HG02678 (cell line): Measurements from ENCODE around the gene LRP5.
A peak's percentile ranks its signal among the peaks of the same experiment; 100 is the strongest.
"Not testable (repeated sequence)": the region's sequence is repeated elsewhere in the genome, so short reads cannot be mapped to it uniquely, and the experiment has no call there.

ENCODE experiments used
- ATAC-seq: cut with Tn5 transposase; IDR thresholded peaks from one replicate; pipeline ENCODE4 v1.9.1; 2021; ENCODE audit warnings: mild to moderate bottlenecking, moderate library complexity; ENCODE audit not compliant: unreplicated experiment

Gene LRP5

DNA sequence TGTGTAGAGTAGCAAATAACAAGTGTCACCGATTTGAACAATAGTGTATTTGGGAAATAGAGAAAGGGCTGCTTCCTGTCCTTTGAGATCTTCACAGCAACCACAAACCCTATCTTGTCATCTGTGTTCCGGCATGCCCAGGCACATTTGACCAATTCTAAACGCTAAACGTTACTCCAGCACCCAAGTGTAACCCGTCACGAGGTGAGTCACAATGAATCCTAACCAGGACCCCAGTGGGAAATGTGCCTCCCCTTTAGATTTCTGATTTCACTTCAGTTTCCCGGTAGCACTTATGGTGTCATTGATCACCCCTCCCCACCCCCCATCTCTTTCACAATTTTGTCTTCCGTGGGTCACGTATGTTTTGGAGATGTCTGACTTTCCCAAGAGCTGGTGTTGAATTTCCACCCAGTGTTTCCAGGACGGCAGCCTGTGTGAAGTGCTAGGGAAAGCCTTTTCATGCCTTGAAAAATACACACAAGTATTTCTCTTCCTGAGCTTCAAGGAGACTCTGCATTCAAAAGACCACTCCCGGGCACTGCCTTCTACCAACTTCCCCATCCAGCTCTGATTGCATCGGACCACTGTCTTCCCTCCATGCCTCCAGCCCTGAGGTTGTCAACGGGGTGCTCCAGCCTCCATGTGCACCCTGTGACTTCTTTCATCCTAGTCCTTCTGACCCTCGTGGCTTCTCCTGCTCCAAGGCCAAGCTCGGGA, 30.1 kb upstream of the LRP5 start:
- no peak for ATAC-seq

DNA sequence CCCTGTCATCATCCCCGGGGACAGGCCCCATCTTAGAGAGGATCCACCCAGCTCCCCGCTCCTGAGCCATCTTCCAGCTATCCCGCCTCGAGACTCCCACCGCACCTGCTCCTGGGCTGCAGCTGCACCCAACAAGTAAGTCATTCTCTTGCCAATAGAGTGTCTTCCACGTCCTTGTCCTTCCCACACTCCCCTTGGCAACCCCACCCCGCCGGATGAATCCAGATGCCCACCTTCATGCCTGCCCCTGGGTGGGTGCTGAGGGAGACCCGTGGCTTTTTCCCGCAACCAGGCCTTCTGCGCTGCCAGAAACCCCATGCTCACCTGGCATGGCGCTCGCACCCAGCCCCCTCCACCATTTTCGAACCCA, 29.5 kb upstream of the LRP5 start:
- ATAC-seq, result no peak

DNA sequence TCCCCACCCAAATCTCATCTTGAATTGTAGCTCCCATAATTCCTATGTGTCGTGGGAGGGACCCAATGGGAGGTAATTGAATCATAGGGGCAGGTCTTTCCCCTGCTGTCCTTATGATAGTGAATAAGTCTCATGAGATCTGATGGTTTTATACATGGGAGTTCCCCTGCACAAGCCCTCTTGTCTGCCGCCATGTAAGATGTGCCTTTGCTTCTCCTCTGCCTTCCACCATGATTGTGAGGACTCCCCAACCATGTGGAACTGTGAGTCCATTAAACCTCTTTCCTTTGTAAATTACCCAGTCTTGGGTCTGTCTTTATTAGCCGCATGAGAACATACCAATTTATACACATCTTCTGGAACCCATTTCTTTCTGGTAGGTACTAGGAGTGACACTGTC, 27.8 kb upstream of the LRP5 start:
- ATAC-seq, result not testable (repeated sequence)

DNA sequence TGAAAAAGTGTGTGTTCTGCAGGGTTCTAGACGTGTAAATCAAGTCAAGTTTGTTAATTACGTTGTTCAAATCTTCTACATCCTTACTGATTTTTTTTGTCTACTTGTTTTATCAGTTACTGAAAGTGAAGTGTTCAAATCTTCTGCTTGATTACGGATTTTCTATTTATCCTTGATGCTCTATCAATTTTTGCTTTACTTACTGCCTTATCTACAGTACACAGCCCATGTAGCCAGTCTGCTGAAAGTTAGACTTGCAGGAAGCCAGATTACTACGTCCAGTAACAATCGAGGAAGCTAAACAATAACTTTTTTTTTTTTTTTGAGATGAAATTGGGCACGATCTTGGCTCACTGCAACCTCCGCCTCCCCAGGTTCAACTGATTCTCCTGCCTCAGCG, 25.0 kb upstream of the LRP5 start:
- ATAC-seq, result no peak

GRCh38 chr11:68289456-68289855, 22.9 kb upstream of the LRP5 start:
- no peak for ATAC-seq

- no peak for ATAC-seq
These were observed 18.7 kb upstream of the LRP5 start for GRCh38 chr11:68293708-68294107.

GRCh38 chr11:68295271-68295670, 17.1 kb upstream of the LRP5 start:
- ATAC-seq, result no peak

DNA sequence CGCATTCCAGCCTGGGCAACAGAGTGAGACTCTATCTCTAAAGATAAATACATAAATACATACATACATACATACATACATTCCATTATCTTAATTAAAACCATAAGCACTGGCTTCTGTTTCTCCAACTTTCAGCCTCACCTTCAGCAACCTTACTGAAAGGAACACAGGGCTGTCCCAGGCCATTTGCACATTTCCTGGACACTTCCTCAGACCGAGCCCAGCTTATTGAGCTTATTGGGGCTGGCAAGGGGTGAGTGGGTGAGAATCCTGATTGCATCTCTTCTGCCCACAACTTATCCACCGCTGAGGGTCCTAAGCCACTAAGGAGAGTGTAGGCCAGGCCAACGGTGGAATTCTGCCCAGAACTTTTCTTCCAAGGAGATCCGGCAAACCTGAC, 16.5 kb upstream of the LRP5 start:
- no peak for ATAC-seq

GRCh38 chr11:68296344-68297051, 15.9 kb upstream of the LRP5 start:
- ATAC-seq, result no peak

GRCh38 chr11:68297052-68297378, 15.4 kb upstream of the LRP5 start:
- ATAC-seq, result no peak

DNA sequence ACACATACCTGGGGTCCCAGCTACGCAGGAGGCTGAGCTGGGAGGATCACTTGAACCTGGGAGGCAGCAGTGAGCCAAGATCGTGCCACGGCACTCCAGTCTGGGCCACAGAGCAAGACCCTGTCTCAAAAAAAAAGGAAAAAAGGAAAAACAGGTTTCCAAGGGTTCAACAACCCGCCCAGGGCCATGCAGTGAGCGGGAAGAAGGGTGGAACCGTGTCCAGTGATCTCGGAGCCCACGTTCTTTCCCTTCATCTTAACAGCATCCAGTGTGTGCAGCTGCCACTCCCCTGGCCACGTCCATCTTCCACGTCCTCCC, 14.9 kb upstream of the LRP5 start:
- ATAC-seq, result no peak

GRCh38 chr11:68297812-68298658, 14.4 kb upstream of the LRP5 start:
- ATAC-seq, result peak; percentile 63

DNA sequence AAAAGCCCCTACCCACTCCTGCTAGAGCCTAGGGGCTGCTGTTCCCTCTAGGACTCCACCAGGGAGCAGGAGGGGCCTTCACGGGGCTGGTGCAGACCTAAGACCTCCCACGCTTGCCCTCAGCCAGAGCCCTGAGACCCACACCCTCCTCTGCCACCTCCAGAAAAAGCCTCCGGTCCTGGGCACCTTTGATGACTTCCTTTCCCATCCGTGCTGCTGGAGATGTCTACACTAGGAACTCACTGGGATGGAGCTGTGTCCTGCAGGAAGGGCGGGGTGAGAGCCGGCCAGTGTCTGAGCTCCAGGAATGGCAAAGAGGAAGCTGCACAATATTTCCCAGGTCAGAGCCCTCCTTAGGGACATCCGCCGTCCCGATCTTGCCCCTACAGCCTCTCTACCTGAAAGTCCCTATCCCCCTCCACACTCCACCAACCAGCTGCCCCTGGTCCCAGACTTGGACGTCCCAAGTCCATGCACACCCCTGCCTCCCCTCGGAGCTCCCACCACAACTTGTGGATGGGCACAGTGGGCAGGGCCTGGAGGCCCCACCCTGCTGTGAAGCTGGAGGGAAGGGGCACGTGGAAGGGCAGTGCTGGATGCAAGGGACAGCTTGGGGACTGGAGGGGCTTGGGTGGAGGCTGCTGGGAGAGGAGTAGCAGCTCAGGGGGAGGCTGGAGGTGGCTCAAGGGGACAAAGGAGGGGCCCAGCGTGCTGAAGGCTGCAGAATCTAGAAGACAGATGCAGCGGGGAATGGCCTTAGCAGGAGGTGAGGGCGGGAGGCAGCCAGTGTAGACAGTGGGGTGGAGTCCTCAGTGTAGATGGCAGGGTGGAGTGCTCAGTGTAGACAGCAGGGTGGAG, 13.5 kb upstream of the LRP5 start:
- no peak for ATAC-seq

DNA sequence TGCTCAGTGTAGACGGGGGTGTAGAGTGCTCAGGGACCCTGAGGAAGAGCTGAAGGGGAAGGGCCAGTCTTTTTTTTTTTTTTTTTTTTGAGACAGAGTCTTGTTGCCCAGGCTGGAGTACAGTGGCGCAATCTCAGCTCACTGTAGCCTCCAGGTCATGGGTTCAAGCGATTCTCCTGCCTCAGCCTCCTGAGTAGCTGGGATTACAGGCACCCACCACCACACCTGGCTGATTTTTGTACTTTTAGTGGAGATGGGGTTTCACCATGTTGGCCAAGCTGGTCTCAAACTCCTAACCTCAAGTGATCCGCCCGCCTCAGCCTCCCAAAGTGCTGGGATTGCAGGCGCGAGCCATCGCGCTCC, 12.9 kb upstream of the LRP5 start:
- ATAC-seq, result not testable (repeated sequence)

- no peak for ATAC-seq
These were observed 12.1 kb upstream of the LRP5 start for GRCh38 chr11:68300076-68300830.

DNA sequence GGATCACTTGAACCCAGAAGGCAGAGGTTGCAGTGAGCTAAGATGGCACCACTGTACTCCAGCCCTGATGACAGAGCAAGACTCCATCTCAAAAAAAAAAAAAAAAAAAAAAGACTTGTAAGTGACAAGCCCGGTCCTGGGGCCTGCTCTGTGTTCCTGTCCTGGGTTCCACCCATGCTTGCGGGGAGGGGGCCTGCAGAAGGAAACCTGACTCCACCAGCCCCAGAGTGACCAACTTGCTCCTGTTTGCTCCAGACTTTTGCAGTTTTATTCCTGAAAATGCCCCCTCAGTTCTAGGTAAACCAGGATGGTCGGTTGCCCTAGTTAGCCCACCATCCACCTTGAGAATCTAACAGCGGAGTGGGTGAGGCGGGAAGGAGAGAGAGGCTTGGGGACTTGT, 10.1 kb upstream of the LRP5 start:
- ATAC-seq, result no peak

DNA sequence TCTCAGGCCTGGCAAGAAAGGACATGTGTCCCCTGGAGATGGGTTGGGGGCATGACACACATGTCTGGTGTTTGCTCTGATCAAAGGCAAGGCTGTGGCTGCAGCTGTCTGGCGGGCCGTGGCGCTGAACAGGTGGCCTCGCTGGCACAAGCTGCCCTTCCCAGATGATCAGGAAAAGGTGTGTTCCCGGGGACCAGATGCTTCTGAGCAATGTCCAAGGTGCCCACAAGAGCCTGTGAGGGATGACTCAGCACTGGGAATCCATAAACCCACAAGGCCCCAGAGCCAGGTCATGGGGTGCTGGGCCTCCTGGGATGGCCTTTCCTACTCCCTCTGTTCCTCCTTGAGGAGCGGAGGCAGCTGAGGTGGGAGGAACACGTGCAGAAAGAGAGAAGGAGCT, 9.7 kb upstream of the LRP5 start:
- ATAC-seq, result no peak

- ATAC-seq, result no peak
These were observed 9.3 kb upstream of the LRP5 start for GRCh38 chr11:68303083-68303482.

DNA sequence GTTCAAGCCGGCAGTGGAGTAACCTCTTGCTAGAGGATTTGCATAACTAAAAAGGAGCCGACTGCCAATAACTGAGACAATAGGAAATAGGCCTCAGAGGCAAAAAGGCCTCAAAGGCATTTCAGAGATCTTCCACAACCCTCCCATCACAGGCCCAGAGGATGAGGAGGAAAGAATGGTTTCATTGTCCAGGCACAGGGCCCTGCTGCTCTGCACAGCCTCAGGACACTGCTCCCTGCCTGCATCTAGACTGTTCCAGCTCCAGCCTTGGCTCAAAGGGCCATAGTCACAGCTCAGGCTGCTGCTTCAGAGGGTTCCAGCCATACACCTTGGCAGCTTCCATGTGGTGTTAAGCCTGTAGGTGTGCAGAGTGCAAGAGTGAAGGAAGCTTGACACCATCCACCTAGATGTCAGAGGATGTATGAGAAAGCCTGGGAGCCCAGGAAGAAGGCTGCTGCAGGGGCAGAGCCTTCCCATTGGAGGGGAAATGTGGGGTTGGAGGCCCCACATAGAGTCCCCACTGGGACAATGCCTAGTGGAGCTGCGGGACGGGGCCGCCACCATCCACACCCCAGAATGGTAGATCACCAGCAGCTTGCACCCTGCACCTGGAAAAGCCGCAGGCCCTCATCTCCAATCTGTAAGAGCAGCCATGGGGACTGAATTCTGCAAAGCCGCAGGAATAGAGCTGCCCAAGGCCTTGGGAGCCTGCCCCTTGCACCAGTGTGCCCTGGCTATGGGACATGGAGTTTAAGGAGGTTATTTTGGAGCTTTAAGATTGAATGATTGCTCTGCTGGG, 8.2 kb upstream of the LRP5 start:
- ATAC-seq, result no peak

GRCh38 chr11:68306636-68307035, 5.8 kb upstream of the LRP5 start:
- no peak for ATAC-seq
